KMS-11 (cell line): Measurements from ENCODE around the gene ZNF532.

Experiments used
- H2AFZ ChIP-seq: fragments of 200-600 bp; sonication (generic); 2 replicates; pipeline ENCODE4 v1.6.1; 2016; ENCODE audit warnings: antibody characterized with exemption, mixed run types, low read depth
- H3K27ac ChIP-seq: fragments of 200-600 bp; sonication (generic); 2 replicates; pipeline ENCODE4 v1.6.1; 2016; ENCODE audit warnings: mild to moderate bottlenecking, mixed run types
- H3K27me3 ChIP-seq: fragments of 200-600 bp; sonication (generic); 2 replicates; pipeline ENCODE4 v1.6.1; 2017; ENCODE audit warnings: mild to moderate bottlenecking, low read depth, mixed run types, moderate library complexity; ENCODE audit not compliant: insufficient read depth
- H3K36me3 ChIP-seq: fragments of 200-600 bp; sonication (generic); 2 replicates; pipeline ENCODE4 v1.6.1; 2017; ENCODE audit warnings: mild to moderate bottlenecking, mixed run types; ENCODE audit not compliant: insufficient read depth
- H3K4me1 ChIP-seq: fragments of 200-600 bp; sonication (generic); 2 replicates; pipeline ENCODE4 v1.6.1; 2016; ENCODE audit warnings: mild to moderate bottlenecking, low read depth, mixed run types; ENCODE audit not compliant: poor library complexity, severe bottlenecking
- H3K4me2 ChIP-seq: fragments of 200-600 bp; sonication (generic); 2 replicates; pipeline ENCODE4 v1.7.0; 2016; ENCODE audit warnings: mild to moderate bottlenecking, mixed run types
- H3K4me3 ChIP-seq: fragments of 200-600 bp; sonication (generic); IDR thresholded peaks from 2 replicates; pipeline ENCODE4 v1.6.1; 2017; ENCODE audit warnings: low read depth, low read length, mixed read lengths; ENCODE audit not compliant: insufficient read depth
- H3K79me2 ChIP-seq: fragments of 200-600 bp; sonication (generic); 2 replicates; pipeline ENCODE4 v1.6.1; 2016; ENCODE audit warnings: low read depth, mixed run types; ENCODE audit not compliant: insufficient read depth
- H3K9ac ChIP-seq: fragments of 200-600 bp; sonication (generic); 2 replicates; pipeline ENCODE4 v1.6.1; 2016; ENCODE audit warnings: mild to moderate bottlenecking, mixed run types
- H4K20me1 ChIP-seq: fragments of 200-600 bp; sonication (generic); 2 replicates; pipeline ENCODE4 v1.6.1; 2016; ENCODE audit warnings: mild to moderate bottlenecking, mixed run types; ENCODE audit not compliant: insufficient read depth
- CTCF ChIP-seq: fragments of 200-600 bp; sonication (generic); conservative IDR thresholded peaks from 2 replicates; pipeline ENCODE4 v1.6.1; 2017; ENCODE audit warnings: low read depth, mild to moderate bottlenecking, antibody characterized with exemption, low read length, moderate library complexity, mixed read lengths

ZNF532 gene

GRCh38 chr18:58975296-58975695, 110.6 kb downstream of the ZNF532 start:
- Histone ChIP-seq H3K4me2 (no peak overlapping the region), H3K36me3 (peaks cover 4% of the 10 kb centered on the region; the same call in 1 of the 2 replicates), H3K9ac (no peak overlapping the region), H2AFZ (no peak overlapping the region), H3K79me2 (no peaks in the 10 kb centered on the region), H3K27ac (no peak overlapping the region), H3K4me3 (no peak overlapping the region), H3K4me1 (no peaks in the 10 kb centered on the region), H3K27me3 (no peaks in the 10 kb centered on the region), H4K20me1 (no peaks in the 10 kb centered on the region)
- no peak for TF ChIP-seq CTCF

GRCh38 chr18:58975781-58976180, 111.1 kb downstream of the ZNF532 start:
- H3K4me1 ChIP-seq: no peaks in the 10 kb centered on the region
- no peak overlapping the region for H3K27ac ChIP-seq

GRCh38 chr18:58977223-58977622, 112.5 kb downstream of the ZNF532 start:
- H3K36me3 ChIP-seq: peaks cover 4% of the 10 kb centered on the region; the same call in 1 of the 2 replicates
- H3K4me1 ChIP-seq: no peaks in the 10 kb centered on the region

More at GRCh38 chr18:58975781-58976180, 111.1 kb downstream of the ZNF532 start:
- Histone ChIP-seq H3K4me3 (no peak overlapping the region), H3K36me3 (peaks cover 4% of the 10 kb centered on the region; the same call in 1 of the 2 replicates), H3K79me2 (no peaks in the 10 kb centered on the region), H3K4me2 (no peak overlapping the region), H4K20me1 (no peaks in the 10 kb centered on the region), H3K9ac (no peak overlapping the region), H3K27me3 (no peaks in the 10 kb centered on the region), H2AFZ (no peak overlapping the region)
- TF ChIP-seq CTCF: no peak

GRCh38 chr18:58977801-58978200, 113.1 kb downstream of the ZNF532 start:
- Histone ChIP-seq H3K36me3 (peaks cover 4% of the 10 kb centered on the region; the same call in 1 of the 2 replicates), H4K20me1 (no peaks in the 10 kb centered on the region), H2AFZ (no peak overlapping the region), H3K27ac (no peak overlapping the region), H3K4me2 (no peak overlapping the region), H3K27me3 (no peaks in the 10 kb centered on the region), H3K79me2 (no peaks in the 10 kb centered on the region), H3K4me1 (no peaks in the 10 kb centered on the region), H3K9ac (no peak overlapping the region), H3K4me3 (no peak overlapping the region)
- TF ChIP-seq CTCF: no peak

More at GRCh38 chr18:58977223-58977622, 112.5 kb downstream of the ZNF532 start:
- Histone ChIP-seq H3K79me2 (no peaks in the 10 kb centered on the region), H3K27me3 (no peaks in the 10 kb centered on the region), H3K4me2 (no peak overlapping the region), H3K27ac (no peak overlapping the region), H2AFZ (no peak overlapping the region), H3K4me3 (no peak overlapping the region), H3K9ac (no peak overlapping the region), H4K20me1 (no peaks in the 10 kb centered on the region)
- no peak for TF ChIP-seq CTCF
